ENCODE data around the gene SLC25A13.
"Not testable (repeated sequence)": the region's sequence is repeated elsewhere in the genome, so short reads cannot be mapped to it uniquely, and the experiment has no call there.

SLC25A13 gene

DNA sequence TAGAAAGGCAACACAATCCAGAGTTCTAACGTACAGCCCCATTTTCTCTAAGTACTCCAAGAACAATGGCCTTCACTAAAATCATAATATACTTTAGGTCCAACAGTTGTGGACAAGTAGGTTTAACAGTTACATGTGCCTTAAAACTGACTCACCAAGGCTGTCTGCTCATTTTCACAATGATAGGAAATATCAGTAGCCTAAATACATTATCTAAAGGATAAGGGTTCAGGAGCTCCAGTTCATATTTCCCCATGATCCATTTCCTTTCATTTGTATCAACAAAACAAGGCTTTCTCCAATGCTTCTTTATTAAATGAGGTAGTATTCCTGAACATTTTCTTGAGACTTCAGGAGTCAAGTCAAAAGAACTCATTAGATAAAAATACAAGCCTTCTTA is 164.0 kb downstream of the SLC25A13 start:
- DNase-seq (ENCODE audit: low read depth) = no peak

DNA sequence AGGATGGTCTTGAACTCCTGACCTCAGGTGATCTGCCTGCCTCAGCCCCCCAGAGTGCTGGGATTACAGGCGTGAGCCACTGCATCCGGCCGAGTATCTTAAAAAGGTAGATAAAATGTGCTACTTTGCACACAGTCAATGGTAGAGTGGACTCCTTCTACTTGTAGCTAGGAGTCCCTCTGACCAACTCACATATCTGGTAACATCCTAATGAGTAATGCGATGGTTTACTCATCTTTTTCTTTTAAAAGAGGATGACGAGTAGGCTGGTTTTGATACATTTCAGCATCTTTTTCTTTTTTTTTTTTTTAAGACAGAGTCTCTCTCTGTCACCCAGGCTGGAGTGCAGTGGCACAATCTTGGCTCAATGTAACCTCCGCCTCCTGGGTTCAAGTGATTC is 167.4 kb downstream of the SLC25A13 start:
- DNase-seq (ENCODE audit: low read depth) = not testable (repeated sequence)

DNA sequence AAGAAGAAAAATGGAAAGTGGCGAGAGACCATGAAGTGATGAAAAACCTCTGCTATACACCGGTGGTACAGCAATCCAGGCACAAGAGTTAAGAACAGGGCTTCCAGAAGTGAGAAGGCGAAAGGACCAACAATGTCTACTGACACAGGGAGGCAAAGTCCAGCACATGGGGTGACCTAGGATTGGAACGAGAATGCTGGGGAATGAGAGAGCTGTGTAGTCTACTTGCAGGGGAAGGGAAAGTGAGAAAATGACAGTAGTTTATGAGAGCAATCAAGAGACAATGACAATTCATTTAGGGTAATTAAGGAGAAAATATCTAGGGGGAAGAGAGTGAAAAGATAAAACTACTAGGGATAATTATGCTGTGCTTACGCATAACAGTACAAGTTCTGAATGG is 169.2 kb downstream of the SLC25A13 start:
- DNase-seq (ENCODE audit: low read depth) = no peak

DNA sequence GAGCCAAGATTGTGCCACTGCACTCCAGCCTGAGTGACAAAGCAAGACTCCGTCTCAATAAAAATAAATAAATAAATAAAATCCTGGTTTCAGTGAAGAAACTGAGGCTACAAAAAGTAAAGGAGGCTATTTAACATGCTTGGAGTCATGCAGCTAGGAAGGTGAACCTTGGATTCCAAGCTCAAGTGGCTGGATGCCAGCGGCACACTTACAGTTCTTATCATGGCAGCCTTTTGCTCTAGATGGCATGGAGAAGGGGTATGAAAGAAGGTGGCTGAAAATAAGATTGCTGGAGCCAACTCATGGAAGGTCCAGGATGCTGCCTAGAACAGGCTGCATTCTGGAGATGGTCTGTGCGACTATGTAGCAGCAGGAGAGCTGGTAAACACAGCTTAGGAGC is 170.0 kb downstream of the SLC25A13 start:
- no peak for DNase-seq (ENCODE audit: low read depth)

DNA sequence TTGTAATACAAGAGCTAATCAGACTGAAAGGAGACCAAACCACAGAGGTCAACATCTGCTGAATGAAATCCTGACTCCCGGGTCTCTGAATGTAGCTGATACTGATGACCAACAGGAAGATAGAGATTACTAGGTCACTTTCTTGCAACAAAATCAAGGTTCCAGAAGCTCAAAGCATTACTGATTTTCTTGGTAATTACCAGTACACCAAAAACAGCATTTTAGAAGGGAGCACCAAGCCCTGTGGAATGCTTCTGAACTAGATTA is 177.7 kb downstream of the SLC25A13 start:
- no peak for DNase-seq (ENCODE audit: low read depth)

DNA sequence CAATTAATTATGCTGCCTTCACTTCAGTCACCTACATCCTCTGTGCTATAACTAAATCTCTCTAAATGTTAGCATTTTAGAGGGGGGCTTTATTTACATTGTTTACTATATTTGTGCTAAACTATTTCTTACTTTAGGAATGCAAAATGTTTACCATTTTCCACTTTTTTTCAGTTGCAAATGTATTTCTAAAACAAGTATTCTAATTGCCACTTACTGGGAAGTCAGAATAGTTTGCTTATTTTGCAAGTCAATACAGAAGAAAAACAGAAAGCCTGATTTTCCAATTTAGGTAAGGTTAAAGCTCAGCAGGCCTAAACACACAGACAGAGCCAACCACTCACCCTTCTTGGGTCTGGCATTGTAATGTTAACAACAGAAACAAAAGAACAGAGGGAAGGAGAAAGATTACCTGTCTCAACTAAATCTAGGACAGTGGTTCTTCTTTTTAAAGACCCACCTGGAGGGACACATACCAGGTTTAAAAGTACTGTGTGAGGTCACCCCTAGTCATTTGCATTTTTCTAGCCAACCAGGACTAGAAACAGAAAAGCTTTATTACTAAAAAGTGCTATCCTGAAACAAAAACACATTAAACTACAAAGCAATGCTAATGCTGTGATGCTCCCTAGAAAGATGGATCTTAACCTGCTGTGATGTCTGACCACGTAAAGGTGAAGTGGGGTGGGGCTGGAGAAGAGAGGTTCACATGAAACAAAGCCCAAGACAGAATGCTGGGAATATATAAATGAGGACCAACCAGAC is 178.2 kb downstream of the SLC25A13 start:
- no peak for DNase-seq (ENCODE audit: low read depth)

DNA sequence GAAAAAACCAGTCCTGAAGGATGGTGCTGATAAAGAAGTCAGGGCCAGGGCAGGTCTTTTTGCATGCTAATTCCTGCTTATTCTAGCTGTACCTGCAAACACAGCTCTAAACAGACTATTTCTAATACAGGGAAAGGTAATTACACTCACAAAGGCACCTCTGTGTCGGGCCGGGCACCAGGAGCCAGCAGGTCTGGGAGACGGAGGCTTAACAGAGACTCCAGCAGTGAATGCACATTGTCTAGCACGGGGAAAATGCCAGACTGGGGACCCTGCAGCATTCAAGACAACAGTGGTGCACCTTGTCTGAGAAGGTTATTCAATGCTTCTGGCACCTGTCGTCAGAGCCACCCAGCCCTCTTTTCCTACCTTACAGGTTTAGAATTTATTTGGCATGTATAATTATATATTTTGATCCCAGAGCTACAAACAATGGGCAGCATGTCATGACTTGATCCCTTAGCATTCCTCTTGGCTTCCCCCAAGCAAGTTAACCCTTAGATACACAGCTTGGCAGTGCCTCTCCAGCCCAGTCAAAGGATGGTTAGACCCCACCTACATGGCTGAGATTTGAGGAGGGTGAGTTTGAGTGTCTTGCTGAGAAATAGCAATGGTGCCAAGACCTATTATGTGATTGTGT is 185.2 kb downstream of the SLC25A13 start:
- no peak for DNase-seq (ENCODE audit: low read depth)

DNA sequence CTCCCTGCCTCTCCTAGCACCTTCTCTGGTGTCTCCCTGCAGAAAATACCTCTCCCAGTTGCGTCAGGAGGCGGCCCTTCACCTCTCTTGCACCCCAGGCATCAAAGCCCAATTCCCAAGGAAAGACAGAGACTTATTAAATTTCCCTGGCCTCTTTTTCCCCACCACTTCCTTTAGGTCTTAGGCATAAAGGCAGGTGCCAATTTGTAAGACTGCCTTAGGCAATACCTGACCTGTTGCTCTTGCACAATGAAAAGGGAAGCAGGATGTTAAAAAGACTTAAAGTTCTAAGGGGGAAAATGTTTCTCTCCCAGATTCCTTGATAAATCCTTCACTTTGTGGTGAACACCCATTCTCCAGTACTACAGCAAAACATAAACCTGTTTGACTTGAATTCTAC is 186.7 kb downstream of the SLC25A13 start:
- DNase-seq (ENCODE audit: low read depth) = no peak

DNA sequence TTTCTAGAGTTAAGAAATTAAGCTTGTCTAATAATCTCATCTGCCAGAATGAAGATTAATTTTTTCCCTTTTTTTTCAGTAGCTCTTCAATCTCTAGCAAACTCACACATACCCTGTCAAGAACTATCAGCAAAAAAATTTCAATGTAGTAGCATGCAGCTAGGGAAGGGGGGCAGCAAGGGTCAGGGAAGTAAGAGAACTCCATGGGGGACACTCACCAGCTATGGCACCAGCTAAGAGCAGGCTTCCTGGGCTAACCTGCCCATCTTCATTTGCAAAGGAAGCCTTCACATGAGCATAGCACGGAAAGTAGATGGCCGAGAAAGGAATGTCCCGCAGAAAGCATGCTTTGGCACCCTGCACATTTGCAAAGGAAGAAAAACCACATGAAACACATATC is 190.4 kb downstream of the SLC25A13 start:
- DNase-seq (ENCODE audit: low read depth) = no peak

DNA sequence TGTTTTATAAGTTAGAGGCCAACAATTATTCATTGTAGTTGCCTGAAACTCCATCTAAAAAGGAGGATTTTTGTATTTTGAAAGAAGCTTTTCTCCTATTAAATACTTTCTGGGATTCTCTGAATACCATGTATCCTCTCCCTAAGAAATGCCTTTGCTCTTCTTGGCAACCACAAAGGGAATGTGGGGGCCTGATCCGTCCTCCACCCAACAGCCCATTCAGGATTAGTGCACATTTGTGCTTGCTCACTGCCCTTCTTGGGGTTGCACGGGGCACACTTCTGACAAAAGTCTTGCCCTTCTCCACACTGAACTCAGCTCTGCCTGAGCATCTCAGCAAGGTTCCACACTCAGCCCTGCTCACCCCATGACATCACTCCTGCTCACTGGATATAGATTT is 194.2 kb downstream of the SLC25A13 start:
- DNase-seq (ENCODE audit: low read depth) = no peak

DNA sequence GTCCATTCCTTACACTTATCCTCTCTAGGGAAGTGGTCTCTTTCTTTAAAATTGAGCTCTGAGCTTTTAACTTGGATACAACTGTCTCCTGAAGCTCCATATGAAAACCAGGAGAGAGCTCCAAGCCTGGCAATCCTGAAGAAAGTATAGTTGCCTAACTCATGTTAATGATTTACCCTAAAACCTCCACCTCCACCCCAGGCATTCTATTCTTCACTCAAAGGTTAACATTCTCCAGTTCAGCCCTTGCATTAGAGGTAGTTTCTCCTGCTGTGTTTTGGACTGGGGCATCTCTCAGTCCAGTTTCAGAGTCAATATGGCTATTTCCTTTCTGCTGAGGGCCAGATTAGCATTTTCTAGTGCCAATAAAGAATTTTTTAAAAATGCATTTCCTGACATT is 195.5 kb downstream of the SLC25A13 start:
- no peak for DNase-seq (ENCODE audit: low read depth)

DNA sequence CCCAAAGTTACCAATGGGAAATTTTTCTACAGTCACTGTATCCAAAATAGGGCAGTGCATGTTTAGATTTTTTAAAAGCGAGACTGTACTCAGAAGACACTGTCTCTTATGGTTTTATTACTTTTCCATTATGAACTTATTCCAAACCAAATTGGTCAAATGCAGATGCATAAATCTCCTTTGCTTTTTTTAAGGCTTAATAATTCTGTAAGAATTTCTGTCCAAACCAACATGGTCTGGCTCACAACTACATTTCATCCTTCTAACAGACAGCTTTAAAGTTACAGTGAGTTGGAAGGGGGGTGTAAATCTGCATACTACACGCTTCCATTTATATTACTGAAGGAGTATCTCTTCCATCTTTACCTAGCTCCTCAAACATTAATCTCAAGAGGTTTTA is 199.2 kb downstream of the SLC25A13 start:
- DNase-seq (ENCODE audit: low read depth) = no peak

DNA sequence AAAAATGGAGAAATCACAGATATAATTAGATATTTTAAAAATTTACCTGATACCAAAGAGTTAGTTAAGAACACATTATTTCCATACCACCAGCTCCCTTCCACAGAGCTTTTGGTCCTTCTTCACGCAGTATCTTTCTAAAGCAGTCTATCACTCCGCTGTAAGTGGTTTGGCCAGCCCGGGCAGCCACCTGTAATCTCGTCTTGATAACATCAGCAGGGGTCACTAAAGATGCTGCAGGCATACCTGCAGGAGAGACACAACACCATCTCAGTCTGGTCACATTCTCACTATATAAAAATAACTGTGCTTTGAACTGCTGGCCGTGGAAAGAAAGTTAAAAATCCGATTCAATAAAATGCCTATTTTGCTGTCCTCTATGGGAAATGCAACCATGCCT is 200.1 kb downstream of the SLC25A13 start:
- no peak for DNase-seq (ENCODE audit: low read depth)

DNA sequence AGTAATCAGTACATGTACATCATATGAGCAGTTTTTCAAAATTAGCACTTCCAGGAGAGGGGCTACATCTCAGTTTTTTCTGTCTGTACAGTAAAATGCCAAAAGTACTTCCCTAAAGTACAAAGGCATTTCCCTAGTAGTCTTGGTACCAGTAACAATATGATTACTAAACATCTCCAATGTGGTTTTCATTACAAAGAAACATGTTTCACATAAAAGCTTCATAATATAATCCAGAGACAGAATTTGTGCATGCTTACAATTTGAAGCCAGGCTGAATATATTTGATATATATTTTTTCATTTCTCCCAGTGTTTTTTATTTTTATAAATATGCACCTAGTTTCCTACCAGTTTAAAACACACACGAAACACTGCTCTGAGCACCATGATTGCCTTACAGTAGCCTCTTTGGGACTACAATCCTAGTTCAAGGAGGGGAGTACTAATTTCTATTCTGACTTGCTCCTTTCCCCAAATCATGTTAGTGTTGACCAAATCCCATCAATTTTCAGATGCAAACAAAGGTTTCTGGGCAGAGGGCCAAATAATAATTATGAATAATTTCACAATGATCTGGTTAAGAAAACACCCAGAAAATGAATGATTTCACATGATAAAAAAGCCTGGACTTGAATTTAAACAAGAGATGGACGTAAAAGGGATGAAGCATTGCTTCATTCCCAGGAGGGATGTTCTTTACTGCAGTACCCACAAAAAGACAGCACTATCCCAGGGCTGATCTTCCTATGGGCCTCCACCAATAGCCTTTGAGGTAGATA is 201.3 kb downstream of the SLC25A13 start:
- DNase-seq (ENCODE audit: low read depth) = no peak

DNA sequence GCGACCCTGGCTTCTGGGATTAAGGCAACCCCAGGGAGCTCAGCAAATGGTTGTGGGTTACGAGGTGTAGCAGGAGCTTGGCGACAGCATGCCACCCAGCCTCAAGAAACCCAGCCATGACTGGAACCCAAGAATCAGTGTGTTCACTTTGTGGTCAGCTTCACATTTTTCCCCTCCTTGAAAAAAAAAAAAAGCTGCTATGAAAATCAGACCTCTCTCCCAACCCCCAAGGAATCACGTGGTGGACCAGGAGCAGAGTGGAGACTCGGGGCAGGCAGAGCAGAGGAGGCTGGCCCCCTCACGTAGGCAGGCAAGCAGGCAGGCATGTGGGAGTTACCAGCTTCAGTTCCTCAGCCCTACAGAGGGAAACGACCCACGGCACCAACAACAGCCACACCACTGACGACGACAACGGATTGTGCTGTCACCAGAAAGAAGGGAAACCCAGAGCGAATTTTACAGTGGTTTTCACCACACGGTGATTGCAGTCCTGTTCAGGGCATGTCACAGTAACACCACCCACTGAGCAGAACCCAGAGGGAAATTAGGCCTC is 203.4 kb downstream of the SLC25A13 start:
- no peak for DNase-seq (ENCODE audit: low read depth)

DNA sequence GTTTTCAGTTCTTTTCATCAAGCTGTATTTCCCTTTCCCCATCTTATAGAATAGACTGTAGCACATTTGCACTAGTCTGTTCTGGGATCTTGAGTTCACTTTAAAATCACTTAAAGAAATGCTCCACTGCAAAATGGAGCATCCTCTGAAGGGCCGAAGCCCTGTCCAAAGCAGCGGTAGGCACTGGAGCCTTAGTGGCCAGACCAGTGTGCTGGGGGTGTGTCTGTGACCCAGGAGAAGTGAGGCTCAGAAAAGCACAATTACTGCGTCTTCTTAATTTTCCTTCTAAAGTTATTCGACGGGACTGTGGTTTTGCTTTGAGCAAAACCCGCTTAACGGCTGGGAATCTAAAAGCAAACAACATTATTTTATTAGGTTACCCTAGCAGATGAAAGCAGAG is 205.7 kb downstream of the SLC25A13 start:
- no peak for DNase-seq (ENCODE audit: low read depth)

DNA sequence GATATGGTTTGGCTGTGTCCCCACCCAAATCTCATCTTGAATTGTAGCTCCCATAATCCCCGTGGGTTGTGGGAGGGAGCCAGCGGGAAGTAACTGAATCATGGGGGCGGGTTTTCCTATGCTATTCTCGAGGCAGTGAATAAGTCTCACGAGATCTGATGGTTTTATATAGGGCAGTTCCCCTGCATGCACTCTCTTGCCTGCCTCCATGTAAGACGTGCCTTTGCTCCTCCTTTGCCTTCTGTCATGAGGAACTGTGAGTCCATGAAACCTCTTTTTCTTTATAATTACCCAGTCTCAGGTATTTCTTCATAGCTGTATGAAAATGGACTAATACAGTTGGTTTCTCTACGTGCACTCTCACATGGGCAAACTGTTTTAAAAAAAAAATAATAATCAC is 207.7 kb downstream of the SLC25A13 start:
- DNase-seq (ENCODE audit: low read depth) = no peak

DNA sequence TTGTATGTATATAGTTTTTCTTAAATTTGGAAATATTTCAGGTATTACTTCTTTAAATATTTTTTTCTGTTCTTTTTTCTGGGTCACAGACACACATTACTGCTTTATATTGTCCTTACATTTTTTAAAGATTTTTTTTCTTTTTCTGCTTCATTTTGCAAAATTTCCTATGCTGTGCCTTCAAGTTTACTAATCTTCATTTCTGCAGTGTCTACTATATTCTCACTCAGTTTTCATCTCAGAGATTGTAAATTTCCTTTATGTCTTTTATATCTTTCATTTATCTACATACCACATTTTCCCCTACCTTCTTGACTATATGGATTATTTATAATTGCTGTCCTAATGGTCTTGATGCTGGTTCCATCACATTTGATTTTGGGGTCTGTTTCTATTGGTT is 210.5 kb downstream of the SLC25A13 start:
- no peak for DNase-seq (ENCODE audit: low read depth)

DNA sequence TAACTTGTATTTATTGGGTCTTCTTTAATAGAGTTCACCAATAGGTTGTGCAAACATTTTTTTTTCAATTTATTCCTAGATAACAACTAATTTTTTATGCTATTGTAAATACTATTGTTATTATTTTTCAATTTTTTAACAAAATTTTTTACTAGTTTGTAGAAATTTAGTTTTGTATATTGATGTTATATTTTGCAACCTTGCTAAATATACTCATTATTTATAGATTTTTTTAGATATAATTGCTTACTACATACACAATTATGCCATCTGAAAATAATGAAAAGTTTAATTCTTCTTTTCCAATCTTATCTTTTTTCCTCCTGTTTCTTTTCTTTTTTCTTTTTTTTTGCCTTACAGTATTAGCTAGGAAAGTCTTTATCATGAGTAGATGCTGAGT is 216.9 kb downstream of the SLC25A13 start:
- DNase-seq (ENCODE audit: low read depth) = no peak

DNA sequence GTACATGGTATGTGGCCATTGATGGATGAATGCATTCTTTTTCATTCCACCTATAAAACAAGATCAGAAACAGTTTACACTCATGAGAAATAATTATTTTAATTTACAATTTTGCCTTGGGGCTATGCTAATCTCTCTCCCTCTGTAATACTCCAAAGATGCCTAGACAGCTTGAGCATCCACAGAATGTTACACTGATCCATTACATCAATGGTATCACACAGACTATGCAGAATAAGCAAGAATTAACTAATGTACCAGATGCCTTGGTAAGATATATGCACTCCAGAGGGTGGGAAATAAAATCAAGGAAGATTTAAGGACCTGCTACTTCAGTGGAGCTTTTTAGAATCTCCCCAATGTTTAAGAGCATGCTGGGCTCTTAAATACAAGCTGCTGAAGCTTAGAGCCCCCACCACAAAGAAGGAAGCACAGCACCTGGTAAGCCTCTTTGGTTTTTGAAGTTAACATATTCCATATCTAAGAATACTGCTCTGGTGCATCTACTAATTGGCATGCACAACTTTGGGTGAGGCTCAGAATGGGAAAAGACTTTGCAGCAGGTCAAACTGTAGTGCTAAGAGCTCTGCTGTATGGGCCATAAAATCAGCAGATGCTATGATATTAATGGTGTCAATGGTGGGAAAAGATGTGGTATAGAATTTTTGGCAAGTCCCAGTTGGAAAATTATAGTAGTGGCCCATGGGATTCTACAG is 219.6 kb downstream of the SLC25A13 start:
- DNase-seq (ENCODE audit: low read depth) = no peak

DNA sequence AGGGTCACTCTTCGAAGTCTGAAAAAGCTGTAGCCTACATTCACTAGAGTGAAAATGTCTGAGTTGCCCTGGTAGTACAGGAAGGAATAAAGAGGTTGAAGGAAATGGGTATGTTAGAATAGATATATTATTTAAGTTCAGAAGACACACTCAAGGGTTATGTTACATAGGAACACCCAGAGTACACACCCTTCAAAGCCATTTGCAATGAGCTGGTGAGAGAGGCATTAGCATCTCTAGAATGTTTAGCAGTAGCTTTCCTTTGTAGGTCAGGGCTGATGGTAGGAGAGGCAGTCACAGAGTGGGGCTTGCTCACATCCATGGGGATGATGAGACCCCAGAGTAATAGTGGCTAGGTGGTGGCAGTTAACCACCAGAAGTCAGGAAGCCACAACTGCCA is 221.2 kb downstream of the SLC25A13 start:
- DNase-seq (ENCODE audit: low read depth) = no peak

DNA sequence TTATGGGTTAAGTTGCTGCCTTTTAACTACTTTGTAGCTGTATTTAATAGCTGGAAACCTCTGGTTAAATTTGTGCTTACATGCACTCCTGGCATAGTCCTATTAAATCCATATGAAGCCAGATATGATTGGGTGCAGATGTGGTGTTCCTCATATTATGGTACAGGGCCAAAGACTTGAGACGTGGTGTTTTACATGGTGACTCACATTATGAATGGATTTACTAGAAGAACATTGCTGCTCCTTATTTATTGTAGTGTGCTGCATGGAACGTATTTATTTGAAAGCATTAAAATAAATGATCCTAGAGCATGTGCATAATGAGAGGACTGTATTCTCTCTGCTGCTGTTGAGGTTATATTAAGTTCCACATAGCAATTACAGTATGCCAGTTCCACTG is 224.1 kb downstream of the SLC25A13 start:
- DNase-seq (ENCODE audit: low read depth) = no peak

DNA sequence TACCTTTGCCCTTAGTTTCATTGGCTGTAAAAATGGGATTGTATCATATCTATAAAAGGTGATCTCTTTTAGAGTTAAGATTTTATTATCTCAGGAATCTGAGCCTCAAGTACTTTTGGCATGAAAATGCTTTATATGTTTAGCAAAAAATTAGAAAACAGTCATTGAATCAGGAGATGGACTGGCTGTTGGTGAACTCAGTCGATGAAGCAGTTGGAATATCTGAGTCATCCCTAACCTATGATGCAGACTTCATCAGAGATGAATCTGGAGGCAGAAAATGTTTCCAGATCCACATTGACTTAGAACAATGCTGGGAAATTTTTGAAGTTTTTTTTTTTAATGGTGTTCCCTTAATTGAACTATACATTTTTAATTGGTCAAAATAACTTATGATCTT is 228.5 kb downstream of the SLC25A13 start:
- DNase-seq (ENCODE audit: low read depth) = no peak
